K562 (cell line): Measurements from ENCODE around the gene NMUR1. TPM values are rescaled to one million over a fixed set of nuclear protein-coding genes. Genes with fewer than 3 reads are reported as not detected.

Source experiments
- CEBPZ ChIP-seq: fragments of 150-350 bp; IDR thresholded peaks from 2 replicates; pipeline ENCODE4 v1.6.1; 2014; ENCODE audit warnings: low read depth, mild to moderate bottlenecking, low read length, borderline replicate concordance
- MEF2D ChIP-seq: conservative IDR thresholded peaks from 2 replicates; pipeline ENCODE4 v1.6.1; 2016; ENCODE audit warnings: low read depth, missing genetic modification characterization, missing compliant biosample characterization
- SAP30 ChIP-seq: fragments of 200-600 bp; sonication (generic); IDR thresholded peaks from 2 replicates; pipeline ENCODE4 v1.6.1; 2012; ENCODE audit warnings: borderline replicate concordance, low read depth, mild to moderate bottlenecking, moderate library complexity, low read length, control low read depth, inconsistent platforms; ENCODE audit not compliant: insufficient read depth, poor library complexity, severe bottlenecking
- polyA plus RNA-seq, 8 experiments: library from polyadenylated mRNA; depleted of rRNA in 4 of 8; stranded (reverse) in 5 of 8; unstranded in 3 of 8; fragments of >200 nt; fragmentation: Nextera tagmentation in 2 of 8; fragmentation: Illumina TruSeq in 1 of 8; extraction: Ambion mirVana in 2 of 8; extraction: Trizol in 1 of 8; gene quantifications; 2 replicates each; pipeline versions ENCODE4 v1.2.1 to v1.2.3, GENCODE V29; 2011 to 2014; ENCODE audit warnings: inconsistent platforms in 1 of 8, missing spikeins in 1 of 8
- total RNA-seq, 7 experiments: library from RNA; depleted of rRNA in 6 of 7; stranded (reverse); fragments of >200 nt in 6 of 7; fragmentation: Illumina TruSeq in 2 of 7; extraction: Trizol in 2 of 7; gene quantifications; 2 replicates each; pipeline versions ENCODE4 v1.2.1 to v1.2.3, GENCODE V29; 2011 to 2021; ENCODE audit warnings: low replicate concordance in 1 of 7
- TF ChIP-seq, protein P1 (sequence below), 3 experiments: IDR thresholded peaks in 2 of 3; conservative IDR thresholded peaks in 1 of 3; 2 replicates each; pipeline ENCODE4 v1.5.1; 2011 to 2012; ENCODE audit warnings: low read length in 3 of 3, mild to moderate bottlenecking in 3 of 3, control low read depth in 2 of 3, improper control_type of control experiment in 1 of 3, inconsistent platforms in 1 of 3, low read depth in 1 of 3, mixed read lengths in 1 of 3, moderate library complexity in 1 of 3; ENCODE audit not compliant: insufficient read depth in 2 of 3

The NMUR1 gene
- total and polyA plus RNA-seq, 9 of the 15 experiments (the other 6 are each of a cell fraction or from before 2014, with no cell fraction given): 0.01 to 0.27 (median 0.15) TPM

GRCh38 chr2:231524477-231525247, 5.6 kb downstream of the NMUR1 start (continued):
- TF ChIP-seq, protein P1, sequence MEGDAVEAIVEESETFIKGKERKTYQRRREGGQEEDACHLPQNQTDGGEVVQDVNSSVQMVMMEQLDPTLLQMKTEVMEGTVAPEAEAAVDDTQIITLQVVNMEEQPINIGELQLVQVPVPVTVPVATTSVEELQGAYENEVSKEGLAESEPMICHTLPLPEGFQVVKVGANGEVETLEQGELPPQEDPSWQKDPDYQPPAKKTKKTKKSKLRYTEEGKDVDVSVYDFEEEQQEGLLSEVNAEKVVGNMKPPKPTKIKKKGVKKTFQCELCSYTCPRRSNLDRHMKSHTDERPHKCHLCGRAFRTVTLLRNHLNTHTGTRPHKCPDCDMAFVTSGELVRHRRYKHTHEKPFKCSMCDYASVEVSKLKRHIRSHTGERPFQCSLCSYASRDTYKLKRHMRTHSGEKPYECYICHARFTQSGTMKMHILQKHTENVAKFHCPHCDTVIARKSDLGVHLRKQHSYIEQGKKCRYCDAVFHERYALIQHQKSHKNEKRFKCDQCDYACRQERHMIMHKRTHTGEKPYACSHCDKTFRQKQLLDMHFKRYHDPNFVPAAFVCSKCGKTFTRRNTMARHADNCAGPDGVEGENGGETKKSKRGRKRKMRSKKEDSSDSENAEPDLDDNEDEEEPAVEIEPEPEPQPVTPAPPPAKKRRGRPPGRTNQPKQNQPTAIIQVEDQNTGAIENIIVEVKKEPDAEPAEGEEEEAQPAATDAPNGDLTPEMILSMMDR (IDR thresholded peaks at IDR 0.05 in 2 of 3, conservative IDR thresholded peaks at IDR 0.05 in 1 of 3; ENCODE audit: insufficient read depth in 2 of 3, low read depth in 1 of 3, low read length in 3 of 3): no peak
- TF ChIP-seq MEF2D (tag) (no peak), SAP30 (no peak), CEBPZ (no peak)
- TF ChIP-seq, all 486 proteins: peak for 0
